Panc1 (cell line): Measurements from ENCODE around the gene BIRC7. TPM values are rescaled to one million over a fixed set of nuclear protein-coding genes. Genes with fewer than 3 reads are reported as not detected.

Experiments
- ATAC-seq: fragments of 200-7000 bp; cut with Tn5 transposase; 2 replicates; pipeline ENCODE4 v1.9.1; 2020; ENCODE audit warnings: mild to moderate bottlenecking, moderate library complexity
- BruUV-seq: library from RNA; stranded (reverse); fragments of 400-500 nt; replicated peaks from 2 replicates; lab custom pipeline; 2021; lab: Mats Ljungman, UMichigan
- CTCF ChIA-PET: fragments of 300-600 bp; sonication (Branson Sonifier 250); formaldehyde crosslinking; loops from one replicate; lab custom pipeline; 2022; ENCODE audit warnings: antibody characterized with exemption; lab: Charles Lee
- POLR2A ChIA-PET: fragments of 300-600 bp; sonication (Branson Sonifier 250); formaldehyde crosslinking; loops from one replicate; lab custom pipeline; 2022; ENCODE audit warnings: antibody characterized with exemption; lab: Charles Lee
- DNase-seq: peaks from one replicate; pipeline ENCODE4 v3.0.0-alpha.2; 2010; ENCODE audit warnings: low read depth, low spot score
- H3K27ac ChIP-seq: 2 replicates; pipeline ENCODE4 v1.5.1; 2011; ENCODE audit warnings: mild to moderate bottlenecking, low read length, inconsistent platforms
- H3K27me3 ChIP-seq: fragments of 200-500 bp; sonication (Bioruptor generic); 2 replicates; pipeline ENCODE4 v1.6.0; 2014; ENCODE audit warnings: low read length, inconsistent platforms; ENCODE audit not compliant: control insufficient read depth, insufficient read depth
- H3K36me3 ChIP-seq: fragments of 200-500 bp; sonication (Bioruptor generic); 2 replicates; pipeline ENCODE4 v1.5.1; 2014; ENCODE audit warnings: inconsistent platforms, mild to moderate bottlenecking, low read length, moderate library complexity; ENCODE audit not compliant: control insufficient read depth, insufficient read depth
- H3K4me1 ChIP-seq: 2 replicates; pipeline ENCODE4 v1.5.1; 2011; ENCODE audit warnings: inconsistent platforms, mild to moderate bottlenecking, low read length, moderate library complexity; ENCODE audit not compliant: control insufficient read depth, insufficient read depth
- H3K4me3 ChIP-seq, 2 experiments: 2 replicates each; pipeline ENCODE4 v1.5.1; 2011 to 2012; ENCODE audit warnings: low read depth in 2 of 2, low read length in 2 of 2, mild to moderate bottlenecking in 2 of 2, inconsistent platforms in 1 of 2, moderate library complexity in 1 of 2
- H3K9me3 ChIP-seq: fragments of 200-500 bp; sonication (Bioruptor generic); 2 replicates; pipeline ENCODE4 v1.5.1; 2014; ENCODE audit warnings: low read depth, mild to moderate bottlenecking, inconsistent platforms, low read length, moderate library complexity; ENCODE audit not compliant: control insufficient read depth, insufficient read depth
- CTCF ChIP-seq: fragments of 450-650 bp; IDR thresholded peaks from 2 replicates; pipeline ENCODE4 v1.5.1; 2017; ENCODE audit warnings: mild to moderate bottlenecking
- POLR2AphosphoS5 ChIP-seq: IDR thresholded peaks from 2 replicates; pipeline ENCODE4 v1.6.1; 2012; ENCODE audit warnings: mild to moderate bottlenecking, low read depth, low read length, moderate library complexity
- REST ChIP-seq, 2 experiments: IDR thresholded peaks; 2 replicates each; pipeline ENCODE4 v1.6.1; 2011 to 2012; ENCODE audit warnings: low read depth in 2 of 2, control low read depth in 1 of 2, low read length in 1 of 2, mild to moderate bottlenecking in 1 of 2, moderate library complexity in 1 of 2; ENCODE audit not compliant: insufficient read depth in 1 of 2
- SIN3A ChIP-seq: IDR thresholded peaks from 2 replicates; pipeline ENCODE4 v1.6.1; 2012; ENCODE audit warnings: low read depth, mild to moderate bottlenecking, low read length, moderate library complexity, borderline replicate concordance; ENCODE audit not compliant: insufficient read depth
- TCF7L2 ChIP-seq: IDR thresholded peaks from 2 replicates; pipeline ENCODE4 v1.6.1; 2011; ENCODE audit warnings: mild to moderate bottlenecking, low read depth, low read length, inconsistent platforms
- in situ Hi-C: cut with HindIII; loops from 2 replicates; pipeline ENCODE4 v1.10.0; 2016; ENCODE audit warnings: low sequenced_read_pairs, low pct_unique_long_range_greater_than_20kb
- intact Hi-C: fragments of 100-400 bp; cut with micrococcal nuclease; formaldehyde crosslinking; loops from one replicate; pipeline ENCODE4 v1.10.0; 2022; ENCODE audit not compliant: unreplicated experiment
- total RNA-seq: library from RNA; stranded (reverse); gene quantifications from one replicate; pipeline ENCODE4 v1.2.1, GENCODE V29; 2021; ENCODE audit not compliant: unreplicated experiment

The BIRC7 gene
- total RNA-seq, 1 experiment from 2014 or later: 9.0 TPM

GRCh38 chr20:63216849-63217471, 18.7 kb upstream of the BIRC7 start:
- Histone ChIP-seq H3K27me3 (no peaks in the 10 kb centered on the region), H3K9me3 (no peaks in the 10 kb centered on the region), H3K27ac (peak overlapping the region; percentile 94), H3K36me3 (peaks cover 14% of the 10 kb centered on the region), H3K4me3 (peak overlapping the region; percentile 64 to 97), H3K4me1 (peaks cover 12% of the 10 kb centered on the region)
- ATAC-seq (peak; percentile 8), DNase-seq (no peak)
- CTCF ChIA-PET: interaction anchor here (1.5 kb wide), 1 partner anchor 17 kb away, joined by 3 read pairs; no protein-coding TSS in a partner anchor
- intact Hi-C loops: no loop called here
- POLR2A ChIA-PET: no interaction called here
- TF ChIP-seq SIN3A (no peak), POLR2AphosphoS5 (no peak), REST (IDR thresholded peaks at IDR 0.05; ENCODE audit: insufficient read depth in 1 of 2, low read depth in 2 of 2, low read length in 1 of 2) (no peak), TCF7L2 (no peak), CTCF (no peak)
- in situ Hi-C loops: no loop called here
- TSS peak; percentile 84 for BruUV-seq

- ChIA-PET POLR2A (no interaction called here), CTCF (no interaction called here)
- BruUV-seq: no TSS peak
- Histone ChIP-seq H3K27ac (no peak overlapping the region), H3K36me3 (peaks cover 12% of the 10 kb centered on the region), H3K4me3 (no peak overlapping the region), H3K27me3 (no peaks in the 10 kb centered on the region), H3K9me3 (no peaks in the 10 kb centered on the region), H3K4me1 (peaks cover 12% of the 10 kb centered on the region)
- no peak for TF ChIP-seq CTCF
- TF ChIP-seq TCF7L2: no peak
- no peak for TF ChIP-seq REST (IDR thresholded peaks at IDR 0.05; ENCODE audit: insufficient read depth in 1 of 2, low read depth in 2 of 2, low read length in 1 of 2)
- no peak for TF ChIP-seq POLR2AphosphoS5
- no peak for TF ChIP-seq SIN3A
- DNase-seq: no peak
- in situ Hi-C loops (no loop called here), intact Hi-C loops (no loop called here)
- ATAC-seq: no peak
Observed at GRCh38 chr20:63217706-63218105, 18.0 kb upstream of the BIRC7 start.
